Neural cell (in vitro differentiated cells): Measurements from ENCODE around the gene ROR1. TPM values are rescaled to one million over a fixed set of nuclear protein-coding genes. Genes with fewer than 3 reads are reported as not detected.

Source experiments
- H2AFZ ChIP-seq: fragments of 200-600, 300-800 bp; sonication (generic), shearing (Covaris generic); 2 replicates; pipeline ENCODE4 v1.6.0; 2014; ENCODE audit warnings: low read depth, mild to moderate bottlenecking, antibody characterized with exemption, low read length, moderate library complexity
- H3F3A ChIP-seq: fragments of 200-600 bp; shearing (Covaris generic); 2 replicates; pipeline ENCODE4 v1.6.1; 2016; ENCODE audit warnings: mild to moderate bottlenecking, moderate library complexity, mixed read lengths, antibody characterized with exemption, low read length; ENCODE audit not compliant: insufficient read depth, poor library complexity, severe bottlenecking
- H3K27ac ChIP-seq: fragments of 200-600, 300-800 bp; sonication (generic), shearing (Covaris generic); 2 replicates; pipeline ENCODE4 v1.5.1; 2014; ENCODE audit warnings: mild to moderate bottlenecking, low read length, moderate library complexity
- H3K27me3 ChIP-seq: fragments of 300-800, 200-600 bp; sonication (generic), shearing (Covaris generic); 2 replicates; pipeline ENCODE4 v1.6.0; 2014; ENCODE audit warnings: mild to moderate bottlenecking, low read depth, low read length, moderate library complexity; ENCODE audit not compliant: insufficient read depth
- H3K36me3 ChIP-seq: fragments of 300-800, 200-600 bp; sonication (generic), shearing (Covaris generic); 2 replicates; pipeline ENCODE4 v1.5.1; 2014; ENCODE audit warnings: mild to moderate bottlenecking, antibody characterized with exemption, low read length, moderate library complexity; ENCODE audit not compliant: insufficient read depth
- H3K4me2 ChIP-seq: fragments of 300-800, 200-600 bp; sonication (generic), shearing (Covaris generic); 2 replicates; pipeline ENCODE4 v1.6.0; 2014; ENCODE audit warnings: mild to moderate bottlenecking, low read length
- H3K4me3 ChIP-seq: fragments of 300-800, 200-600 bp; sonication (generic), shearing (Covaris generic); 2 replicates; pipeline ENCODE4 v1.5.1; 2014; ENCODE audit warnings: mild to moderate bottlenecking, low read length, moderate library complexity
- H3K79me2 ChIP-seq: fragments of 200-600 bp; shearing (Covaris generic); replicated peaks from 2 replicates; pipeline ENCODE4 v1.6.0; 2014; ENCODE audit warnings: mild to moderate bottlenecking, low read length, moderate library complexity; ENCODE audit not compliant: insufficient read depth
- H3K9ac ChIP-seq: fragments of 300-800, 200-600 bp; sonication (generic), shearing (Covaris generic); 2 replicates; pipeline ENCODE4 v1.6.1; 2016; ENCODE audit warnings: mild to moderate bottlenecking, low read length, mixed read lengths
- H3K9me2 ChIP-seq: fragments of 200-600 bp; shearing (Covaris generic); 2 replicates; pipeline ENCODE4 v1.6.1; 2016; ENCODE audit warnings: mild to moderate bottlenecking, low read length, mixed read lengths; ENCODE audit not compliant: insufficient read depth
- H3K9me3 ChIP-seq: fragments of 200-600, 300-800 bp; sonication (generic), shearing (Covaris generic); 2 replicates; pipeline ENCODE4 v1.6.1; 2016; ENCODE audit warnings: mild to moderate bottlenecking, mixed run types, low read length, moderate library complexity, mixed read lengths
- H4K20me1 ChIP-seq: fragments of 200-600 bp; shearing (Covaris generic); 2 replicates; pipeline ENCODE4 v1.6.1; 2016; ENCODE audit warnings: mild to moderate bottlenecking, mixed run types; ENCODE audit not compliant: insufficient read depth
- CTCF ChIP-seq: fragments of 450-650 bp; IDR thresholded peaks from 2 replicates; pipeline ENCODE4 v1.5.1; 2014; ENCODE audit warnings: antibody characterized with exemption, mild to moderate bottlenecking, moderate library complexity; ENCODE audit not compliant: poor library complexity, severe bottlenecking
- EP300 ChIP-seq: fragments of 450-650 bp; conservative IDR thresholded peaks from 2 replicates; pipeline ENCODE4 v1.6.1; 2014; ENCODE audit warnings: antibody characterized with exemption, mild to moderate bottlenecking, moderate library complexity; ENCODE audit not compliant: poor library complexity, severe bottlenecking
- EZH2 ChIP-seq: fragments of 200-600, 300-800 bp; shearing (Covaris generic), sonication (generic); IDR thresholded peaks from 2 replicates; pipeline ENCODE4 v1.6.1; 2014; ENCODE audit warnings: antibody characterized with exemption, low read length, borderline replicate concordance, mild to moderate bottlenecking; ENCODE audit not compliant: insufficient read depth, poor library complexity, severe bottlenecking
- MXI1 ChIP-seq: fragments of 450-650 bp; conservative IDR thresholded peaks from 2 replicates; pipeline ENCODE4 v1.6.1; 2014; ENCODE audit warnings: antibody characterized with exemption, mild to moderate bottlenecking; ENCODE audit not compliant: poor library complexity, severe bottlenecking
- POLR2AphosphoS5 ChIP-seq: IDR thresholded peaks from 2 replicates; pipeline ENCODE4 v1.6.1; 2012
- RAD21 ChIP-seq: fragments of 450-650 bp; conservative IDR thresholded peaks from 2 replicates; pipeline ENCODE4 v1.6.1; 2014; ENCODE audit warnings: antibody characterized with exemption, mild to moderate bottlenecking, moderate library complexity
- SMC3 ChIP-seq: fragments of 450-650 bp; conservative IDR thresholded peaks from 2 replicates; pipeline ENCODE4 v1.6.1; 2014; ENCODE audit warnings: antibody characterized with exemption, mild to moderate bottlenecking, moderate library complexity; ENCODE audit not compliant: poor library complexity
- TAF1 ChIP-seq: IDR thresholded peaks from 2 replicates; pipeline ENCODE4 v1.6.1; 2012; ENCODE audit warnings: low read depth
- polyA plus RNA-seq: library from polyadenylated mRNA; depleted of rRNA; stranded (reverse); fragments of >200 nt; gene quantifications from 2 replicates; pipeline ENCODE4 v1.2.3, GENCODE V29; 2014
- TF ChIP-seq, protein P1 (sequence below): IDR thresholded peaks from 2 replicates; pipeline ENCODE4 v1.6.1; 2012; ENCODE audit warnings: borderline replicate concordance

Gene ROR1
- polyA plus RNA-seq, 1 donor from 2014 or later: 0.27 TPM

- Histone ChIP-seq H3K4me3 (no peak overlapping the region), H3K9me3 (no peaks in the 10 kb centered on the region), H3K9me2 (no peaks in the 10 kb centered on the region), H3F3A (no peaks in the 10 kb centered on the region), H2AFZ (no peak overlapping the region), H4K20me1 (no peaks in the 10 kb centered on the region), H3K27ac (no peak overlapping the region), H3K79me2 (no peaks in the 10 kb centered on the region), H3K27me3 (no peaks in the 10 kb centered on the region), H3K9ac (no peak overlapping the region), H3K4me2 (no peak overlapping the region), H3K36me3 (no peaks in the 10 kb centered on the region)
- TF ChIP-seq POLR2AphosphoS5: no peak
- no peak for TF ChIP-seq SMC3
- TF ChIP-seq, protein P1, sequence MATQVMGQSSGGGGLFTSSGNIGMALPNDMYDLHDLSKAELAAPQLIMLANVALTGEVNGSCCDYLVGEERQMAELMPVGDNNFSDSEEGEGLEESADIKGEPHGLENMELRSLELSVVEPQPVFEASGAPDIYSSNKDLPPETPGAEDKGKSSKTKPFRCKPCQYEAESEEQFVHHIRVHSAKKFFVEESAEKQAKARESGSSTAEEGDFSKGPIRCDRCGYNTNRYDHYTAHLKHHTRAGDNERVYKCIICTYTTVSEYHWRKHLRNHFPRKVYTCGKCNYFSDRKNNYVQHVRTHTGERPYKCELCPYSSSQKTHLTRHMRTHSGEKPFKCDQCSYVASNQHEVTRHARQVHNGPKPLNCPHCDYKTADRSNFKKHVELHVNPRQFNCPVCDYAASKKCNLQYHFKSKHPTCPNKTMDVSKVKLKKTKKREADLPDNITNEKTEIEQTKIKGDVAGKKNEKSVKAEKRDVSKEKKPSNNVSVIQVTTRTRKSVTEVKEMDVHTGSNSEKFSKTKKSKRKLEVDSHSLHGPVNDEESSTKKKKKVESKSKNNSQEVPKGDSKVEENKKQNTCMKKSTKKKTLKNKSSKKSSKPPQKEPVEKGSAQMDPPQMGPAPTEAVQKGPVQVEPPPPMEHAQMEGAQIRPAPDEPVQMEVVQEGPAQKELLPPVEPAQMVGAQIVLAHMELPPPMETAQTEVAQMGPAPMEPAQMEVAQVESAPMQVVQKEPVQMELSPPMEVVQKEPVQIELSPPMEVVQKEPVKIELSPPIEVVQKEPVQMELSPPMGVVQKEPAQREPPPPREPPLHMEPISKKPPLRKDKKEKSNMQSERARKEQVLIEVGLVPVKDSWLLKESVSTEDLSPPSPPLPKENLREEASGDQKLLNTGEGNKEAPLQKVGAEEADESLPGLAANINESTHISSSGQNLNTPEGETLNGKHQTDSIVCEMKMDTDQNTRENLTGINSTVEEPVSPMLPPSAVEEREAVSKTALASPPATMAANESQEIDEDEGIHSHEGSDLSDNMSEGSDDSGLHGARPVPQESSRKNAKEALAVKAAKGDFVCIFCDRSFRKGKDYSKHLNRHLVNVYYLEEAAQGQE: no peak
- TF ChIP-seq CTCF: no peak
- no peak for TF ChIP-seq EZH2
- TF ChIP-seq EP300: no peak
- TF ChIP-seq MXI1: no peak
- TF ChIP-seq TAF1: no peak
- TF ChIP-seq RAD21: no peak
Observed at GRCh38 chr1:64162151-64162550, 388.3 kb downstream of the ROR1 start.

DNA sequence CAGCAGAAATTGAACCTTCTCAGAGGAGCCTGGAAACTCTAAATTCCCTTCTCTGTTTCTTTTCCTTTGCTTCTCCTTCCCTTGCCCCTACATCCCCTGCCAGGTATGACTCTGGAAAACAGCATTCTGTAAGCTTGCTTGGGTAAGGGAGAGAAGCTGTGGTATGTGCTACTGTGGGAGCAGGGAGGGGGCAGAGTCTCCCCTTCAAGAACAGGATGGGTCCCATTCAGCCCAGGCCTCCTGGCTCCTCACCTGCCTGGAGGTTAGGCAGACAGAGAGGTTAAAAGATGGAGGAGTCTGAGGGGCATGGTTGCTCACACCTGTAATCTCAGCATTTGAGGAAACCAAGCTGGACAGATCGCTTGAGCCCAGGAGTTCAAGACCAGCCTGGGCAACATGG, 389.0 kb downstream of the ROR1 start:
- no peak overlapping the region for H3K4me2 ChIP-seq
- H3K9me3 ChIP-seq: no peaks in the 10 kb centered on the region
- H3K27ac ChIP-seq: no peak overlapping the region

More for the DNA sequence above, 389.0 kb downstream of the ROR1 start:
- Histone ChIP-seq H3F3A (no peaks in the 10 kb centered on the region), H4K20me1 (no peaks in the 10 kb centered on the region), H3K79me2 (no peaks in the 10 kb centered on the region), H3K9me2 (no peaks in the 10 kb centered on the region), H3K36me3 (no peaks in the 10 kb centered on the region), H3K9ac (no peak overlapping the region), H3K27me3 (no peaks in the 10 kb centered on the region), H3K4me3 (no peak overlapping the region), H2AFZ (no peak overlapping the region)
- no peak for TF ChIP-seq MXI1
- TF ChIP-seq, protein P1: no peak
- TF ChIP-seq SMC3: no peak
- no peak for TF ChIP-seq EZH2
- no peak for TF ChIP-seq CTCF
- TF ChIP-seq POLR2AphosphoS5: no peak
- no peak for TF ChIP-seq RAD21
- TF ChIP-seq EP300: no peak
- TF ChIP-seq TAF1: no peak
